Measurements from ENCODE around the gene CD68.

The CD68 gene

GRCh38 chr17:7553356-7553755 lies 26.1 kb upstream of the CD68 start:
- no peak for TF ChIP-seq CTCF (IDR thresholded peaks at IDR 0.05; ENCODE audit: control extremely low read depth, extremely low read depth, low read depth, missing control alignments)
- CTCF ChIA-PET: interaction anchor here (0.8 to 1.8 kb wide), 3 partner anchors 7 to 36 kb away, joined by 3 to 16 read pairs (median 3); partner anchors contain the start of gene SENP3
- POLR2A ChIA-PET: interaction anchor here (0.7 kb wide), 1 partner anchor 21 kb away, joined by 6 read pairs; no protein-coding TSS in a partner anchor
- no peak for DNase-seq (ENCODE audit: extremely low spot score)

- ChIA-PET POLR2A (interaction anchor here (0.6 kb wide), 1 partner anchor 117 kb away, joined by 3 read pairs; no protein-coding TSS in a partner anchor), CTCF (interaction anchor here (2.4 kb wide), 1 partner anchor 41 kb away, joined by 6 read pairs; no protein-coding TSS in a partner anchor)
Measured at GRCh38 chr17:7555320-7555948, 24.0 kb upstream of the CD68 start.

GRCh38 chr17:7556627-7557026 lies 22.8 kb upstream of the CD68 start:
- ChIA-PET CTCF (interaction anchor here (2.9 to 6.5 kb wide), 2 partner anchors 41 to 202 kb away, joined by 24 to 55 read pairs; partner anchors contain the start of genes KCTD11 and TMEM95), POLR2A (interaction anchor here (1.0 kb wide), 1 partner anchor 17 kb away, joined by 3 read pairs; no protein-coding TSS in a partner anchor)
- TF ChIP-seq CTCF (IDR thresholded peaks at IDR 0.05; ENCODE audit: control extremely low read depth, extremely low read depth, low read depth, missing control alignments): no peak
- DNase-seq (ENCODE audit: extremely low spot score): no peak

More at GRCh38 chr17:7555320-7555948, 24.0 kb upstream of the CD68 start:
- no peak for TF ChIP-seq CTCF (IDR thresholded peaks at IDR 0.05; ENCODE audit: control extremely low read depth, extremely low read depth, low read depth, missing control alignments)
- DNase-seq (ENCODE audit: extremely low spot score): no peak

- ChIA-PET POLR2A (interaction anchor here (1.0 kb wide), 1 partner anchor 16 kb away, joined by 3 read pairs; no protein-coding TSS in a partner anchor), CTCF (interaction anchor here (0.7 to 6.5 kb wide), 5 partner anchors 9 to 230 kb away, joined by 3 to 55 read pairs (median 3); partner anchors contain the start of genes KCTD11 and TMEM95)
- no peak for TF ChIP-seq CTCF (IDR thresholded peaks at IDR 0.05; ENCODE audit: control extremely low read depth, extremely low read depth, low read depth, missing control alignments)
- no peak for DNase-seq (ENCODE audit: extremely low spot score)
Measured at GRCh38 chr17:7557147-7557764, 22.2 kb upstream of the CD68 start.

GRCh38 chr17:7557775-7558543 lies 21.5 kb upstream of the CD68 start:
- no peak for TF ChIP-seq CTCF (IDR thresholded peaks at IDR 0.05; ENCODE audit: control extremely low read depth, extremely low read depth, low read depth, missing control alignments)
- peak; percentile 59 for DNase-seq (ENCODE audit: extremely low spot score)
- ChIA-PET CTCF (interaction anchor here (0.7 to 6.5 kb wide), 7 partner anchors 8 to 231 kb away, joined by 3 to 55 read pairs (median 3); partner anchors contain the start of genes KCTD11, TMEM102 and TMEM95), POLR2A (interaction anchor here (0.6 kb wide), 1 partner anchor 21 kb away, joined by 3 read pairs; the partner anchor contains the start of gene CD68)
